Parathyroid adenoma (tissue), 2 donors: Measurements from ENCODE around the gene PREX1.

Experiments
- H2AFZ ChIP-seq: fragments of 300-600 bp; sonication (generic); one replicate; pipeline ENCODE4 v1.7.0; 2017; ENCODE audit warnings: antibody characterized with exemption, mild to moderate bottlenecking
- H3K27ac ChIP-seq: fragments of 300-600 bp; sonication (generic); one replicate; pipeline ENCODE4 v1.7.0; 2017
- H3K27me3 ChIP-seq: fragments of 300-600 bp; sonication (generic); one replicate; pipeline ENCODE4 v1.7.0; 2017; ENCODE audit warnings: low read length; ENCODE audit not compliant: control insufficient read depth, insufficient read depth
- H3K36me3 ChIP-seq: fragments of 300-600 bp; sonication (generic); one replicate; pipeline ENCODE4 v1.7.0; 2017; ENCODE audit warnings: low read length; ENCODE audit not compliant: control insufficient read depth, insufficient read depth
- H3K4me1 ChIP-seq: fragments of 300-600 bp; sonication (generic); one replicate; pipeline ENCODE4 v1.7.0; 2017; ENCODE audit warnings: control low read depth
- H3K4me2 ChIP-seq: fragments of 300-600 bp; sonication (generic); one replicate; pipeline ENCODE4 v1.7.0; 2017; ENCODE audit warnings: low read length
- H3K4me3 ChIP-seq: fragments of 300-600 bp; sonication (generic); one replicate; pipeline ENCODE4 v1.7.0; 2017; ENCODE audit warnings: low read depth, low read length
- H3K79me2 ChIP-seq: fragments of 300-600 bp; sonication (generic); one replicate; pipeline ENCODE4 v1.7.0; 2017; ENCODE audit warnings: control low read depth
- H3K9ac ChIP-seq: fragments of 300-600 bp; sonication (generic); one replicate; pipeline ENCODE4 v1.7.0; 2017; ENCODE audit warnings: mild to moderate bottlenecking
- H3K9me3 ChIP-seq: fragments of 300-600 bp; sonication (generic); one replicate; pipeline ENCODE4 v1.7.0; 2017; ENCODE audit warnings: low read length; ENCODE audit not compliant: control insufficient read depth
- TF ChIP-seq, protein P1 (sequence below): fragments of 300-600 bp; sonication (generic); IDR thresholded peaks from one replicate; pipeline ENCODE4 v1.7.0; 2017; ENCODE audit warnings: antibody characterized with exemption, mild to moderate bottlenecking
- donor health status: primary hyperparathyroidism.

Gene PREX1

DNA sequence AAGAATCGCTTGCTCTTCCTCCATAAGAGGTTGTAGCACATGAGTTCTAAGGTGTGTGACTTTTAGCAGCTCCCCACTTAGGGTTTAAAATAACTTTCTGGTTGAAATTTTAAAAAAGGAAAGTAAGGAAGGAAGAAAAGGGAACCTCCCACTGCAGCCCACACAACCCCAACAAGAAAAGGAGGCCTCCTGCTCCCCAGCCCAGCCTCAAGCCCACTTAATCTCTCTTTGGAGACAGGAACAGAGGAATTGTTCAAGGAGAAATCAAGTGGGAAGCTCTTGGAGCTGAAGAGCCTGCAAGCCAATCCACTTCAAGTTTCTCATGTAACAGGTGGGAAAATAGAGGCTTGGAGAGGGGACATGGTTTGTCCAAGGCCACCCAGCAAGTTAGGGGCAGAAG lies 39.1 kb upstream of the PREX1 start:
- TF ChIP-seq, protein P1, sequence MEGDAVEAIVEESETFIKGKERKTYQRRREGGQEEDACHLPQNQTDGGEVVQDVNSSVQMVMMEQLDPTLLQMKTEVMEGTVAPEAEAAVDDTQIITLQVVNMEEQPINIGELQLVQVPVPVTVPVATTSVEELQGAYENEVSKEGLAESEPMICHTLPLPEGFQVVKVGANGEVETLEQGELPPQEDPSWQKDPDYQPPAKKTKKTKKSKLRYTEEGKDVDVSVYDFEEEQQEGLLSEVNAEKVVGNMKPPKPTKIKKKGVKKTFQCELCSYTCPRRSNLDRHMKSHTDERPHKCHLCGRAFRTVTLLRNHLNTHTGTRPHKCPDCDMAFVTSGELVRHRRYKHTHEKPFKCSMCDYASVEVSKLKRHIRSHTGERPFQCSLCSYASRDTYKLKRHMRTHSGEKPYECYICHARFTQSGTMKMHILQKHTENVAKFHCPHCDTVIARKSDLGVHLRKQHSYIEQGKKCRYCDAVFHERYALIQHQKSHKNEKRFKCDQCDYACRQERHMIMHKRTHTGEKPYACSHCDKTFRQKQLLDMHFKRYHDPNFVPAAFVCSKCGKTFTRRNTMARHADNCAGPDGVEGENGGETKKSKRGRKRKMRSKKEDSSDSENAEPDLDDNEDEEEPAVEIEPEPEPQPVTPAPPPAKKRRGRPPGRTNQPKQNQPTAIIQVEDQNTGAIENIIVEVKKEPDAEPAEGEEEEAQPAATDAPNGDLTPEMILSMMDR: no peak
- Histone ChIP-seq H3K36me3 (no peaks in the 10 kb centered on the region), H3K27me3 (no peaks in the 10 kb centered on the region), H3K4me1 (no peaks in the 10 kb centered on the region), H2AFZ (no peak overlapping the region), H3K27ac (no peak overlapping the region), H3K4me3 (no peak overlapping the region), H3K9ac (no peak overlapping the region), H3K4me2 (no peak overlapping the region), H3K79me2 (no peaks in the 10 kb centered on the region), H3K9me3 (no peaks in the 10 kb centered on the region)

DNA sequence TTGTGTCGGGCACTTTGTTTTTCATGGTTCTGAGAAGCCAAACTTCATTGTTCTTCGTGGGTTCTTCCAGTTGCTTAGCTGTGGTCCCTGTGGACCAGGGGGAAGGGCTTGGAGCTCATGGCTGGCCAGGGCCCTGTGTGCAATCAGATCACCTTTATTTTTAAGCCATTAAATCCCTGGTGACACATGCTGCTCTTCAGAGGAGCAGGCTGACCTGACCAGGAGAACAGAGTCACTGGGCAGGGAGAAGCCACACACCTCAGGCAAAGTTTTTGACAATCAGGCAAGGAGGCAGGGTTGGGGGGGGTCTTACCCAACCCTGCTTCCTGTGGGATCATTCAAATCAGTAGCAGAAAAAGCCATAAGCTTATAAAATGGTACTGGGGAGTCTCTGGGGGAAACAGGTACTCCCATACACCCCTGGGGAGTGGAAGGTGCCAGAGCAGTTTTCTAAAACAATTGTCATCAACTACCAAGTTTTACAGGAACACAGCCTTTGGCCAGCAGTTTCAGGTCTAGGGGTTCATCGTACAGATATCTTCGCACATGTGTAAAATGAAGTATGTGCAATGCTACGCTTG lies 37.0 kb upstream of the PREX1 start:
- Histone ChIP-seq H3K27ac (no peak overlapping the region), H3K4me1 (no peaks in the 10 kb centered on the region), H3K79me2 (no peaks in the 10 kb centered on the region)

GRCh38 chr20:48864254-48864653 lies 36.5 kb upstream of the PREX1 start:
- Histone ChIP-seq H3K36me3 (no peaks in the 10 kb centered on the region), H3K27ac (no peak overlapping the region), H3K9me3 (no peaks in the 10 kb centered on the region), H3K9ac (no peak overlapping the region), H2AFZ (no peak overlapping the region), H3K4me3 (no peak overlapping the region), H3K79me2 (no peaks in the 10 kb centered on the region), H3K4me2 (no peak overlapping the region), H3K4me1 (no peaks in the 10 kb centered on the region), H3K27me3 (no peaks in the 10 kb centered on the region)
- TF ChIP-seq, protein P1: no peak

More for the DNA sequence above, 37.0 kb upstream of the PREX1 start:
- Histone ChIP-seq H3K36me3 (no peaks in the 10 kb centered on the region), H2AFZ (no peak overlapping the region), H3K4me2 (no peak overlapping the region), H3K27me3 (no peaks in the 10 kb centered on the region), H3K4me3 (no peak overlapping the region), H3K9ac (no peak overlapping the region), H3K9me3 (no peaks in the 10 kb centered on the region)
- TF ChIP-seq, protein P1: no peak

GRCh38 chr20:48862279-48862678 lies 34.5 kb upstream of the PREX1 start:
- Histone ChIP-seq H3K36me3 (no peaks in the 10 kb centered on the region), H3K27ac (no peak overlapping the region), H3K9ac (no peak overlapping the region), H3K79me2 (no peaks in the 10 kb centered on the region), H3K4me3 (no peak overlapping the region), H3K9me3 (no peaks in the 10 kb centered on the region), H3K4me1 (no peaks in the 10 kb centered on the region), H3K4me2 (no peak overlapping the region), H3K27me3 (no peaks in the 10 kb centered on the region), H2AFZ (no peak overlapping the region)
- TF ChIP-seq, protein P1: no peak

DNA sequence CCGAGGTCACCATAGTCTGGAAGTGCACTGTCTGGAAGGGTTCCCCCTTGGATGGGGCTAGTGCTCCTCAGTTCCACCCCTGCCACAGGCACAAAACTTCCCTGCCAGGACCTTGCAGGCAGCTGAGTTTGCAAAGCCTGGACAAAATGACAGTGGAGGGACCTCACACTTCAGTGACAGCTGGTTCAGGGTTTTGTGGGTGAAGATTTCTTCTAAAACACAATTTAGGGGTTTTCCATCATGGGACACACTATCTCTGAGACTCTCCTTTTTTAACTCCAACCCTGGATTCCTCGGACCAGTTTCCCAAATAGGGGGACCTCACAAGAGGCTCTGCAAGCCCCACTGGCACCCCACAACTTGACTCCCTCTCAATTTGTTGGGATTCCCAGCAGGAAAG lies 33.6 kb upstream of the PREX1 start:
- H3K36me3 ChIP-seq: no peaks in the 10 kb centered on the region
- H3K9me3 ChIP-seq: no peaks in the 10 kb centered on the region
- H3K4me3 ChIP-seq: no peak overlapping the region
- H3K4me1 ChIP-seq: no peaks in the 10 kb centered on the region
- no peak overlapping the region for H3K27ac ChIP-seq
- H2AFZ ChIP-seq: no peak overlapping the region
- TF ChIP-seq, protein P1: no peak
- no peak overlapping the region for H3K4me2 ChIP-seq
- no peak overlapping the region for H3K9ac ChIP-seq
- no peaks in the 10 kb centered on the region for H3K27me3 ChIP-seq
- no peaks in the 10 kb centered on the region for H3K79me2 ChIP-seq
